Spleen (tissue), 11 donors: ENCODE measurements around the gene SPTBN1. TPM values are rescaled to one million over a fixed set of nuclear protein-coding genes. Genes with fewer than 3 reads are reported as not detected.

ENCODE experiments used
- DNase-seq: peaks from one replicate; pipeline ENCODE4 v3.0.0-alpha.2; 2020
- H3K27ac ChIP-seq, 8 donors: fragments of 200-600 bp; sonication (generic) in 7 of 8; 1 replicate in 4 of 8; 2 replicates in 4 of 8; pipeline versions ENCODE4 v1.5.0 to v1.8.0; 2016 to 2021; ENCODE audit warnings: inconsistent platforms in 4 of 8, mild to moderate bottlenecking in 4 of 8, moderate library complexity in 1 of 8
- H3K27me3 ChIP-seq, 7 donors: fragments of 200-600 bp; sonication (generic) in 6 of 7; replicated peaks in 1 of 7; 1 replicate in 4 of 7; 2 replicates in 3 of 7; pipeline versions ENCODE4 v1.5.0 to v1.8.0; 2016 to 2021; ENCODE audit warnings: inconsistent platforms in 3 of 7, mild to moderate bottlenecking in 1 of 7
- H3K36me3 ChIP-seq, 6 donors: fragments of 200-600 bp; sonication (generic) in 5 of 6; 1 replicate in 4 of 6; 2 replicates in 2 of 6; pipeline versions ENCODE4 v1.5.0 to v1.8.0; 2016 to 2021; ENCODE audit warnings: inconsistent platforms in 2 of 6
- H3K4me1 ChIP-seq, 6 donors: fragments of 200-600 bp; sonication (generic) in 5 of 6; 1 replicate in 3 of 6; 2 replicates in 3 of 6; pipeline versions ENCODE4 v1.5.0 to v1.8.0; 2016 to 2021; ENCODE audit warnings: inconsistent platforms in 3 of 6
- H3K4me3 ChIP-seq, 8 donors: fragments of 200-600 bp; sonication (generic) in 7 of 8; 1 replicate in 4 of 8; 2 replicates in 4 of 8; pipeline versions ENCODE4 v1.5.0 to v1.8.0; 2016 to 2021; ENCODE audit warnings: inconsistent platforms in 4 of 8, mild to moderate bottlenecking in 4 of 8, moderate library complexity in 2 of 8
- H3K9me3 ChIP-seq, 8 donors: fragments of 200-600 bp; sonication (generic) in 7 of 8; 1 replicate in 4 of 8; 2 replicates in 4 of 8; pipeline versions ENCODE4 v1.5.0 to v1.8.0; 2016 to 2021; ENCODE audit warnings: inconsistent platforms in 4 of 8
- CTCF ChIP-seq, 11 experiments: fragments of 200-600 bp in 7 of 11; fragments of 450-650 bp in 4 of 11; sonication (generic) in 4 of 11; IDR thresholded peaks in 8 of 11; conservative IDR thresholded peaks in 3 of 11; 1 replicate in 7 of 11; 2 replicates in 4 of 11; pipeline versions ENCODE4 v1.4.0 to v1.8.0; 2016 to 2021; ENCODE audit warnings: antibody characterized with exemption in 11 of 11, inconsistent platforms in 4 of 11, mild to moderate bottlenecking in 1 of 11
- POLR2A ChIP-seq, 3 donors: fragments of 450-650 bp; IDR thresholded peaks; one replicate each; pipeline ENCODE4 v1.5.1; 2017; ENCODE audit warnings: antibody characterized with exemption in 3 of 3, mild to moderate bottlenecking in 1 of 3
- POLR2AphosphoS5 ChIP-seq, 3 donors: sonication (generic); formaldehyde crosslinking; IDR thresholded peaks; one replicate each; pipeline ENCODE4 v1.5.1; 2017; ENCODE audit warnings: antibody characterized with exemption in 3 of 3
- WGBS, 5 donors: extraction: QIAGEN DNeasy Blood & Tissue Kit in 3 of 5; methylation state at CpG; one replicate each; pipeline versions ENCODE4 v1.1.5 to v1.1.7; 2013 to 2018; 5-methylcytosine and 5-hydroxymethylcytosine counted together
- intact Hi-C: fragments of 100-400 bp; cut with DNase I; formaldehyde crosslinking; loops from one replicate; pipeline ENCODE4 v1.15.0; 2023; ENCODE audit warnings: low total_unique reads
- polyA plus RNA-seq, 3 donors: library from polyadenylated mRNA; stranded (reverse); fragments of 200-250 nt; gene quantifications; one replicate each; pipeline ENCODE4 v1.2.1, GENCODE V29; 2013
- total RNA-seq, 7 donors: library from RNA; depleted of rRNA in 3 of 7; stranded (reverse); fragments of >200 nt in 3 of 7; fragmentation: NEBNext Ultra II Directional in 4 of 7; extraction: Animal tissue kit (Norgen Biotek cat#: 25700) in 4 of 7; gene quantifications; one replicate each; pipeline versions ENCODE4 v1.1.0 to v1.2.1, GENCODE V29; 2016 to 2021
- donor health status: healthy with polysubstance abuse.
- donor health status: DM: no; HTN: no; CAD: no; lungs with moderate emphysema.
- donor health status: DM: no; HTN: no; CAD: no.
- donor health status: Bipolar disorder and iron deficiency.
- donor health status: healthy.
- donor health status: DM: no; HTN: no; CAD: no.
- donor health status: DM: yes; HTN: yes; CAD: no.

Gene SPTBN1
- total and polyA plus RNA-seq, 10 donors, result 32.7 to 352 (median 269) TPM

DNA sequence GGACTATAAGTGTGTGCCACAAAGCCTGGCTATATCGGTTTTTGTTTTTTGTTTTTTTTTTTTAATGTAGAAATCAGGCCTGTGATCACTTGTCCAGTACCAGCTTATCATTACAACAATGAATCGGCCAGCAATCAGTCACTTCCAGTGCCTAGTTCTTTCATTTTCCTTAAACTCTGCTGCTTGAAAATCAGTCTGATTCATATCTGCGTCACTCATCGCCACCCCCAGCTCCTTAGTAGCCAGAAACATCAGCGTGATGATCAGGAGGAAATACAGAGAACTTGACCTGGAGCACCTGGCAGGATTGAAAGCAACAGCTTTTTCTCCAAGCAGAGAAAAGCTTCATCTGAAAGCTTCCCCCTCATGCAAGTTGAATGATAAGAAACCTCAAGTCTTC lies 75.4 kb downstream of the SPTBN1 start:
- WGBS, 5 donors, result 79 to 85% (median 83%) methylated on average over 5 of the region's 5 CpGs
- H3K4me3 ChIP-seq, result no peak overlapping the region
- H3K4me1 ChIP-seq, result peaks cover 0 to 32% (median 19%) of the 10 kb centered on the region in 6 donors
- DNase-seq, result no peak
- peaks cover 0 to 31% (median 0%) of the 10 kb centered on the region in 6 donors for H3K36me3 ChIP-seq
- no peak for TF ChIP-seq POLR2A (IDR thresholded peaks at IDR 0.05)
- no peak for TF ChIP-seq CTCF (IDR thresholded peaks at IDR 0.05 in 8 of 11, conservative IDR thresholded peaks at IDR 0.05 in 3 of 11)
- no peak for TF ChIP-seq POLR2AphosphoS5 (IDR thresholded peaks at IDR 0.05)
- intact Hi-C loops, result no loop called here
- H3K27me3 ChIP-seq, result no peaks in the 10 kb centered on the region
- no peak overlapping the region for H3K27ac ChIP-seq
- H3K9me3 ChIP-seq, result no peaks in the 10 kb centered on the region

DNA sequence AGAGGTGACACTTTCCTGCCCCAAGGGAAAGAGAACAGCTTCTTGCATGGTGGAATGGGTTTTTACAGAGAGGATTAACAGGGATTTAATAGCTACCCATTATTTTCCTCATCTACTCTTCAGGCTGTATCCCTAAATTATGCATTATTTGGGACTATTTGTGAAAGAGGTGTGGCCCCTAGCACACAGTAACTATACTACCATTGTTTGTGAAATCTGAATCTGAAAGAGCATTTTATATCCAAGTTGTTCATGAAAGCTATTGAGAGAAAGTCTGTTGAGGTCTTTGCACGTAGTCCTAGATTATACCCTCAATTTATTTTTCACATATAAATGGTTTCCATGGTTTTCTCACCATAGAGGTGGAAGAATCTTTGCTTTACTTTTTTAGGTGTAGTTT lies 78.1 kb downstream of the SPTBN1 start:
- H3K4me3 ChIP-seq, result no peak overlapping the region
- intact Hi-C loops, result no loop called here
- 83 to 96% (median 92%) methylated on average over 1 of the region's 1 CpG for WGBS, 5 donors
- peaks cover 0 to 12% (median 0%) of the 10 kb centered on the region in 6 donors for H3K36me3 ChIP-seq
- no peaks in the 10 kb centered on the region for H3K9me3 ChIP-seq
- H3K27ac ChIP-seq, result no peak overlapping the region
- no peak for TF ChIP-seq CTCF (IDR thresholded peaks at IDR 0.05 in 8 of 11, conservative IDR thresholded peaks at IDR 0.05 in 3 of 11)
- TF ChIP-seq POLR2A (IDR thresholded peaks at IDR 0.05), result no peak
- TF ChIP-seq POLR2AphosphoS5 (IDR thresholded peaks at IDR 0.05), result no peak
- peaks cover 0 to 31% (median 19%) of the 10 kb centered on the region in 6 donors for H3K4me1 ChIP-seq
- no peaks in the 10 kb centered on the region for H3K27me3 ChIP-seq
- DNase-seq, result no peak

DNA sequence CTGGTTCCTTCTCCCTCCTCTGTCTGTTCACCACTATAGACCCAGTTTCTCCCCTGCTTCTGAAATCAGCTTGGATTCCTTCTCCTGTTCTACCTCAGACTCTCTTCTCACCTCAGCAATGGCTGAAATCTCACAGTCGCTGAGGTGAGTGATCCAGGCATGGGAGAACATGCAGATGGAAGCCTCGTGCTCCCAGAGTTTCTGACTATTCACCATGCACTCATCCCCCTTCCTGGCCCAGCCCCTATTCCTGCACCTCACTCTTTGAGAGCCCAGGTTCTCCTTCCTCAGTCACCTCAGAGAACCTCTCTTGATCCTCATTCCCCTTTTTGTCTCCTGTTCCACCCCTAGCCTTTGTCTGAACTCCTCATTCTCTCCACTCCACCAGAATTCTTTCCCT lies 78.5 kb downstream of the SPTBN1 start:
- TF ChIP-seq CTCF (IDR thresholded peaks at IDR 0.05 in 8 of 11, conservative IDR thresholded peaks at IDR 0.05 in 3 of 11) (no peak), POLR2AphosphoS5 (IDR thresholded peaks at IDR 0.05) (no peak), POLR2A (IDR thresholded peaks at IDR 0.05) (no peak)
- Histone ChIP-seq H3K27me3 (no peaks in the 10 kb centered on the region), H3K9me3 (no peaks in the 10 kb centered on the region), H3K27ac (no peak overlapping the region), H3K4me1 (peaks cover 0 to 31% (median 19%) of the 10 kb centered on the region in 6 donors), H3K36me3 (peaks cover 0 to 8% (median 0%) of the 10 kb centered on the region in 6 donors), H3K4me3 (no peak overlapping the region)
- intact Hi-C loops, result no loop called here
- whole genome bisulfite sequencing, 5 donors, result 87 to 93% (median 90%) methylated on average over 2 of the region's 2 CpGs
- DNase-seq, result no peak

DNA sequence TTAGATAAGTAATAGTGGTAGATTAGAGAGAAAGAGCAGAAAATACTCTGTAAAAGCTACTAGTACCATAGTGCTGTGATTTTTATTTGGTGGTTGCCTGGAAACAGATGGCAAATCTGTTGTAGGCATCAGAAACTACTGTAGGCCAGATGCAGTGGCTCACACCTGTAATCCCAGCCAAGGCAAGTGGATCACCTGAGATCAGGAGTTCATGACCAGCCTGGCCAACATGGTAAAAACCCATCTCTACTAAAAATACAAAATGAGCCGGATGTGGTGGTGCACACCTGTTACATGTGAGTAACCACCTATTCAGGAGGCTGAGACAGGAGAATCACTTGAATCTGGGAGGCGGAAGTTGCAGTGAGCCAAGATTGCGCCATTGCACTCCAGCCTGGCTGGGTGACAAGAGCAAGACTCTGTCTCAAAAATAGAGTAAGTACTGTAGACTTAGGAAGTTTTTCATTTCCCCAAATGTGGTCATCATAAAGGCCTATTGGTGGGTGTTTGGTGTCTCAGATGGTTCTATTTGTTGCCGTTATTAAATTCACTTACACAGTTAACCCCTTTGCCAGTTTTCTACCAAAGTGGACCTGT lies 79.6 kb downstream of the SPTBN1 start:
- no peak for DNase-seq
- H3K36me3 ChIP-seq, result peaks cover 0 to 4% (median 0%) of the 10 kb centered on the region in 6 donors
- no peak overlapping the region for H3K27ac ChIP-seq
- no peaks in the 10 kb centered on the region for H3K9me3 ChIP-seq
- intact Hi-C loops, result no loop called here
- H3K4me3 ChIP-seq, result no peak overlapping the region
- 46 to 73% (median 58%) methylated on average over 4 of the region's 4 CpGs for WGBS, 5 donors
- TF ChIP-seq CTCF (IDR thresholded peaks at IDR 0.05 in 8 of 11, conservative IDR thresholded peaks at IDR 0.05 in 3 of 11) (no peak), POLR2AphosphoS5 (IDR thresholded peaks at IDR 0.05) (no peak), POLR2A (IDR thresholded peaks at IDR 0.05) (no peak)
- H3K27me3 ChIP-seq, result no peaks in the 10 kb centered on the region
- peaks cover 0 to 31% (median 20%) of the 10 kb centered on the region in 6 donors for H3K4me1 ChIP-seq
